ENCODE measurements around the gene MIGA1.
A peak's percentile ranks its signal among the peaks of the same experiment; 100 is the strongest.
"Not testable (repeated sequence)": the region's sequence is repeated elsewhere in the genome, so short reads cannot be mapped to it uniquely, and the experiment has no call there.

Gene MIGA1, protein sequence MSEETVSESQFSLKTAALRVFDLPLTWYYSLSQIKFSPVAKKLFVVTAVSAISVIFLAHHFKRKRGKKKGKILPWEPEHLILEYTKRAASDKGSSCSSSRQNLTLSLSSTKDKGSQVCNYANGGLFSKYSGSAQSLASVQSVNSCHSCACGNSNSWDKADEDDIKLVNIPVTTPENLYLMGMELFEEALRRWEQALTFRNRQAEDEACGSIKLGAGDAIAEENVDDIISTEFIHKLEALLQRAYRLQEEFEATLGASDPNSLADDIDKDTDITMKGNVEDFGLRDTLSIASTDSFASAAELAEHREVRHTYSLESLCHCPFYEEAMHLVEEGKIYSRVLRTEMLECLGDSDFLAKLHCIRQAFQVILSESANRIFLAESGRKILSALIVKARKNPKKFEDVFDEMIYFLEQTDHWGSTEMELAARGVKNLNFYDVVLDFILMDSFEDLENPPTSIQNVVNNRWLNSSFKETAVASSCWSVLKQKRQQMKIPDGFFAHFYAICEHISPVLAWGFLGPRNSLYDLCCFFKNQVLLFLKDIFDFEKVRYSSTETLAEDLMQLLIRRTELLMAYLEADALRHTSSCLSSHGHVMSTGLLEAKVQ

DNA sequence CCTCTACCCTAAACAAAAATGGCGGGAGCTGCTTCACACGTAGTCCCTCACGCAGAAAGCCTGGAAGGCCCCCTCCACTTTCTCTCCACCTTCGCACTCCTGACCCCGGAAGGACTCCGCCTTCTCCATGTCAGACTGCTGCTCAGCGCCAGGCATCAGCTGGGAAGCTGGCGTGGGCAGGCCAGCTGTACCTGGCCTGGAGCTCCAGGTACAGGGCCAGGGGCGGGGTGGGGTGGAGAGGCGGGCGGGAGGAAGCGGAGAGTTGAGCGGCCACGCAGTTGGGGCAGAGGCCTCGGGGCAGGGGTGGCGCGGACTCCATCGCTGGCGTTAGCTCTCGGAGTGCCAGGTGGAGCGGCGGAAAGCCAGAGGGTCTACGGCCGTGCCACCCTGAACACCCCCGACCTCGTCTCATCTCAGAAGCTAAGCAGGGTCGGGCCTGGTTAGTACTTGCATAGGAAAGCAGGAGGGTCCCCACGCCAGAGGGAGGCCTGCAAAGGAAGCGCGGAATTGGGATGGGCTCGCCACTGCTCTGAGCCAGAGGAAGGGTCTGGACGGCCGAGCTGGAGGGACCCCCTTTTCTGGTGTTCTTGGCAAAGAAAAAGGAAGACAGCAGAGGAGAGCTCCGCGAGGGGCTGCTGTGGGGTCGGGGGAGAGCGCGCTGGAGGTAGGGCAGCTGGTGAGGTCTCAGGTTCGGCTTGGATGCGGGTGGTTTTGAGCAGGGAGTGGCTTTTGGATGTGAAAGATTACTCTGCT is at the start of gene MIGA1:
Gene MIGA1, plus strand, starts transcription at position 121 of the 753 bp plus-strand sequence. CDS start 3,604 bp downstream, outside the sequence.
- DNase-seq = peak; percentile 92
- in situ Hi-C loops (cut with MboI; ENCODE audit: low pct_unique_long_range_greater_than_20kb, low sequenced_read_pairs) = no loop called here

DNA sequence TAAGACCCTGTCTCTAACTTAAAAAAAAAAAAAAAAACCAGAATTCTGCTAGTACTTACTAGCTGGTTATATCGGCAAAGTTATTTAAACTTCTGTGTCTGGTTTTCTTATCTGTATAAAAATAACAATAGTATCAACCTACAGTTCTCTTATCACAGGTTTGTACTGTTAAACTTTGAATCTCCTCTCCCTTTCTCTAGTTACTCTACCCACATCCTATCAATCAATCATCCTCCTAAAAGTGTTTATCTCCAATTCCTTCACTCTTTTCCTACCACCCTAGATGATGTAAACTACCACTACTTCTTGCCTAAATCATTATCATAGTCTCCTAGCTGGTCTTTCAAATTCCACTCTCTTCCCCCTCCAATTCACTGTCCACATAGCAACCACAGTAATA is 47.4 kb upstream of the MIGA1 start:
- no peak for DNase-seq

DNA sequence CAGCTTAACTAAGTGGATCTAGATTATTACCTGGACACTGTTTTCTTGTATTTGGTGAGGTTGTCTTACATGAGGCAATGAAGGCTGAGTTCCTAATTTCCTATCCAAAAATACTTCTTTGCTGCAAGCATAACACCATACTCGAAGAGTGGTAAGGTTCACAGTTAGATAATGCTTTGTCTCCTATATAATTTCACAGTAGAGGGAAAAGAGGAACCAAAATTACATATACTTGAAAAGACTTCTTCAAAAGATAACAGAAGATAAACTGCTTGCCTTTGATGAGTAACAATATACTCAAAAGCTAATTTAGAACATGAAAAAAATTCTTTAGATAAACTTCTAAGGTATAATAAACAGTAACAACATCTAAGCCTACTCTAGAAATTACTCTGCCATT is 40.2 kb upstream of the MIGA1 start:
- in situ Hi-C loops (cut with MboI; ENCODE audit: low pct_unique_long_range_greater_than_20kb, low sequenced_read_pairs) = no loop called here
- peak; percentile 51 for DNase-seq

More for the DNA sequence above, 47.4 kb upstream of the MIGA1 start:
- in situ Hi-C loops (cut with MboI; ENCODE audit: low pct_unique_long_range_greater_than_20kb, low sequenced_read_pairs) = no loop called here

DNA sequence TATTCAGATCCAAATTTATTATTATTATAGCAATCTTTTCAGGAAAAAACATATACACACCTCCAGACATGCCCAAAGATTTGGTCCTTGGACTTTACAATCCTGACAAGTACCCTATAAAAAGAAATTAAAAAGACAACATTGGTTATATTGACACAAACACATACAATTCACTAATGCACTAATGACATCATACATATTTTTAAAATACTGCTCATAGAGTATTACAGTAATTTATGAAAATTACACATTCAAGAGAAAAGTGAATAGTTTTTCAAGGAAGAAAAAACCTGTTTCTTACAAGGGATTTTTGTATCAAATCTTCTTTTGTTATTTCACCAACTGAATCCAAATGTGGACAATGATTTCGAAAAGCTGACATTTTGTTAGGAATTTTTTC is 38.1 kb upstream of the MIGA1 start:
- in situ Hi-C loops (cut with MboI; ENCODE audit: low pct_unique_long_range_greater_than_20kb, low sequenced_read_pairs) = no loop called here
- no peak for DNase-seq

DNA sequence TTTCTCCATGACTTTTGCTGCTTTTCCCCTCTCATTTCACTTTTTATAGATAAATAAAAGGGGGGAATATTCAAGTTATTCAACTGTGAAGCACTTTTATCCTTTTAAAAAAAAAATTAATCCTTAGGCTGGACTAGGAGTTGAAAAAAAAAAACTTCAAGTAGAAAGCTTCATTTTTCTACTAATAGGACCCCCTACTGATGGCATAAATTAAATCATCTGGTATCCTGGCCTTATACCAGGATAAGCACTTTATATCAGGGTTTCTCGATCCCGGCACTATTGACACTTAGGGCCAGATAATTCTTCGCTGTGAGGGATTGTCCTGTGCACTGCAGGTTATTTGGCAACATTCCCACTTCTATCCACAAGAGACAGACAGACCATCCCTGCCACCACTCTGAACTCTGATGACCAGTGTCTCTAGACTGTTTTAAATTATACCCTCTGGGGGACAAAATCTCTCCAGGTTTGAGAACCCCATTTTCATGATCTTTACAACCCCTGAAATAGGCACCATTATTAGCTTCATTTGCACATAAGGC is 37.4 kb upstream of the MIGA1 start:
- DNase-seq = no peak
- in situ Hi-C loops (cut with MboI; ENCODE audit: low pct_unique_long_range_greater_than_20kb, low sequenced_read_pairs) = no loop called here

DNA sequence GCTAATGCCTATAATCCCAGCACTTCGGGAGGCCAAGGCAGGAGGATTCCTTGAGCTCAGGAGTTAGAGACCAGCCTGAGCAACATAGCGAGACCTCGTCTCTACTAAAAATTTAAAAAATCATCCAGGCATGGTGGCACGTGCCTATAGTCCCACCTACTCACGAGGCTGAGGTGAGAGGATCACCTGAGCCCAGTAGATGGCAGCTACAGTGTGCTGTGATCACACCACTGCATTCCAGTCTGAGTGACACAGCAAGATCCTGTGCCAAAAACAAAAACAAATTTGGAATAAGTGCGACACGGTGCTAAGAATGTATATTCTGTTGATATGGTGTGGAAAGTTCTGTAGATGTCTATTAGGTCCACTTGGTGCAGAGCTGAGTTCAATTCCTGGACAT is 34.9 kb upstream of the MIGA1 start:
- DNase-seq = no peak
- in situ Hi-C loops (cut with MboI; ENCODE audit: low pct_unique_long_range_greater_than_20kb, low sequenced_read_pairs) = no loop called here

DNA sequence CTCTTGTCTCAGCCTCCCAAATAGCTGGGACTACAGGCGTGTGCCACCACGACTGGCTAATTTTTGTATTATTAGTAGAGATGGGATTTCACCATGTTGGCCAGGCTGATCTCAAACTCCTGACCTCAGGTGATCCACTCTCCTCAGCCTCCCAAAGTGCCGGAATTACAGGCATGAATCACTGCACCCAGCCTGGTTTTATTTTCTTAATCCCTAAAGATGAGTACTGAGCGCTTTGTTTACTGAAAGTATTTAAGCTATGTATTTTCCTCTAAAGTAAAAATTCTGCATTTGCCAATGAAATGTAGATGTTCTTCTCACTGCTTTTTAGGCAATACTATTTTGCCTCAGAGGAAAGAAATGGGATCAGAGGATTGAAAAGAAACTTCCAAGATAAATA is 30.0 kb upstream of the MIGA1 start:
- in situ Hi-C loops (cut with MboI; ENCODE audit: low pct_unique_long_range_greater_than_20kb, low sequenced_read_pairs); DNase-seq: not testable (repeated sequence)

DNA sequence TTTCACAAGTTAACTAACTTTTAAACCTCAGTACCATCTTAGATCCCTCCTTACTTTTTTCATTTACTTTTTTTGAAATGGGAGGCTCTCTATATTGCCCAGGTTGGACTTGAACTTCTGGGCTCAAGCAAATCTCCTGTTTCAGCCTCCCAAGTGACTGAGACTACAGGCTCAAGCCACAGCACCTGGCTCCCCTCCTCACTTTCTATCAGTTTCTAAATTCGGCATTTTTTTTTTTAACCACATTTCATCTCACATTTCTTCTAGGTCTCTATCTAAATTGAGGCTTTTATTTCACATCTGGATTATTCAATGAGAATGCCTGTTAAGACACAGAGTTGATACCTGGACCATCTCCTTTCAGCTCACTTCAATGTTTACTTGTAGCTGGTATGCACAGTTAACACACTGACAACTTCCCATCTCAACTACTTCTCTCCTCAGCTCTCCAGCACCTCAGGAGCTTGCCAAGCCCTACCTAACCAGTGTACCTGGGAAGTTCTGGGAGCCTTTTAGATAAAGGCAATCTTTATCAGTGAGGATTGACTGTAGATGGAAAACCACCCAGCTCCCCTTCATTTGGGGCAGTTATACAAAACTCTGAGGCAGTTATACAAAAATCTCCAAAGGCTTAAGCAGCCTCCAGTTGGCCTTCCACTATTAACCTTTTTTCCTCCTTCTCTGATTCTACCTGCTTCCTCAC is 23.2 kb upstream of the MIGA1 start:
- DNase-seq = no peak
- in situ Hi-C loops (cut with MboI; ENCODE audit: low pct_unique_long_range_greater_than_20kb, low sequenced_read_pairs) = no loop called here

DNA sequence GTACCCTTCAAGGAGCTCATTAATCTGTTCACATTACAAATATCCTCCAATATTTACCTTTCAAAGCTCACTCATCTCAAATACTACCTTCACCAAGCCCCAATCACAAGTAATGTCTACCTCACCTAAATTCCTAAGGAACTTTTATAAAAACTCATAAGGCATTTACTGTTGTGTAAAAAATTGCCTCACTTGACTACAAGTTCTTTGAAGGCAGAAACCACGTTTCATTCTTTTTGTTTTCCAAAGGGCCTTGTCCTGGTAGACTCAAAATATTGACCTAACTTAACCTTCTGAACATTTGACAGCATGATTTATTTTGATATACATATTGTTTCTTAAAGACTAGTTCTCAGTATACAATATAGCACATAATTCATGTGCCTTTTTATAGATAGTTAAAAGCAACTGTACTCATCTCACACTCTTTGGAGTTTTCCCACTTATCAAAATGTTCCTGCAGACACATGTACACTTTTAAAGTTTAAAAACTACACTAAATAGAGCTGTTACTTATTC is 22.3 kb upstream of the MIGA1 start:
- DNase-seq = no peak
- in situ Hi-C loops (cut with MboI; ENCODE audit: low pct_unique_long_range_greater_than_20kb, low sequenced_read_pairs) = no loop called here

DNA sequence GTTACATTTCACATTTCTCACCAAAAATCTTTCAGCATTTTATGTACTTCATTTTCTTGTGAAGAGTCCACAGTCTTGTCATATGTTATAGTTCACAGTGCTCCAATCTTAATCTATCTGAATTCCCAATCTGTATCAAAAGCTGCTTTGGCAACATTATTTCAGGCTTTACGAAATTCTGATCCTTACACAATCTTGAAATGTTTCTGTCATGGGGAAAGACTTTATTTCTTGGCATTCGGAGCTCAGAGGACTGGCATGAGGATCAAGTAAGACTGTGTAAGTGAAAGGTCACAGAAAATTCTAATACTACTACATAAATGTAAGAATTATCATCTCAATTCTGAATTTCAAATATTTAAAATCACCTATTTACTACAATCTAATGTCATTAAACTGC is 21.8 kb upstream of the MIGA1 start:
- no peak for DNase-seq
- in situ Hi-C loops (cut with MboI; ENCODE audit: low pct_unique_long_range_greater_than_20kb, low sequenced_read_pairs) = no loop called here

DNA sequence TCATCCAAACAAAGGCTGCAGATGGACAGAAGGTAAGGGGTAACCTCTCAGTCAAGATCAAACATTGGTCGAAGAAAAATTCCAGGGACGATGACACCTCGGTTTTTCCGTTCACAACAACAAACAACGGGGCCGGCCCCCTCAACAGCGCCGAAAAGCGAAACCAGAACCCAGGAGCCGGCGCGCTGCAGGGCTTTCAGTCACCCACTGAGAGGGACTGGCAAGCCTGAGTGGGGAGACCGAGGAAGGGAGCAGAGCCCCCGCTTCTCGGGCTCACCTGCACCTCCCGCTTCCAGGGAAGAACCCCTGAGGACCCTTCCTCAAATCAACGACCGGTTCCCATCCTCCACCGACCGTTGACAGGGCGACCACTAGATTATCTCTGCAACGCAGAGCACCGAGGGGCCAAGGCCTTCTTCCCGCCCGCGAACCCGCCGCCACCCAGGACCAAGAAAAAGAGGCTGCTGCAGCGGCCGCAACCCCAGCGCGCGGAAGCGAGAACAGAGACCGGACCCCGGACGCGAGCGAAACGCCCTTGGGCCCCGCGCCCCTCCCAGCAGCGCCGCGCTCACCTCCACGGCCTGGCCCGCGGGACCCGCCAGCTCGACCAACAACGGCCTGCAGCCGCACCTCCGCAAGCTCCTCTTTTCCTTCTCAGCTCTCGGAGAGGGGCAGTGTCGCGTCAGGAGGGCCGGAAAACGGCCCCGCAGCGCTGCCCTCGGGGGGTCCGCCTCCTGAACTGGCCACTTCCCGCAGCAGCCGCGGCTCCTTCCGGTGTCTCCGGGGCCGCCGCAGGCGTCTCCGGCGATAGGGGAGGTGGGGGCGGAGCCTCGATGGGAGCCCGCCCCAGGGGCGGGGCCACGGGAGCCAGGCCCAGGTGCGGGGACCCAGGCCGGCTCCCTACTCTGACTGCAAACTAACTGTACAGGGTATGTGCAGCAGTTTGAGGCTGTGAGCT is 20.1 kb upstream of the MIGA1 start, which contains the start of gene USP33:
Gene USP33, minus strand, starts transcription at position 782 of the 958 bp plus-strand sequence. CDS start 18,155 bp downstream, outside the sequence.
- in situ Hi-C loops (cut with MboI; ENCODE audit: low pct_unique_long_range_greater_than_20kb, low sequenced_read_pairs) = no loop called here

DNA sequence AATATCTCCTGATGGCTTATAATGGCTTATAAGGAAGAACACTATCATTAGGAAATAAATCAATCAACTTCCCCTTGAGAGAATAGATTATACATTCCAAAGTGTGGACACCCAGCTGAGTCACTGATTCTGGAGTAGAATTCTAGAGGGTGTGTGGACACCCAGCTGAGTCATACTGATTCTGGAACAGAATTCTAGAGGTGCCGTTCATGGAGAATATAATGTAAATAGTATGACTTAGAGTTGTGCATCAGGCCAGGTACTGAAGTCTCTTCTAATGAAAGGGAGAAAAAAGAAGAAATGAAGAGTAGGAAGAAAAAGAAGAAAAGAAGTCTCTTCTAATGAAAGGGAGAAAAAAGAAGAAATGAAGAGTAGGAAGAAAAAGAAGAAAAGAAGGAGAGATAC is 17.4 kb upstream of the MIGA1 start:
- DNase-seq = no peak
- in situ Hi-C loops (cut with MboI; ENCODE audit: low pct_unique_long_range_greater_than_20kb, low sequenced_read_pairs) = no loop called here

More for the DNA sequence above, 20.1 kb upstream of the MIGA1 start, which contains the start of gene USP33:
- DNase-seq = peak; percentile 90

DNA sequence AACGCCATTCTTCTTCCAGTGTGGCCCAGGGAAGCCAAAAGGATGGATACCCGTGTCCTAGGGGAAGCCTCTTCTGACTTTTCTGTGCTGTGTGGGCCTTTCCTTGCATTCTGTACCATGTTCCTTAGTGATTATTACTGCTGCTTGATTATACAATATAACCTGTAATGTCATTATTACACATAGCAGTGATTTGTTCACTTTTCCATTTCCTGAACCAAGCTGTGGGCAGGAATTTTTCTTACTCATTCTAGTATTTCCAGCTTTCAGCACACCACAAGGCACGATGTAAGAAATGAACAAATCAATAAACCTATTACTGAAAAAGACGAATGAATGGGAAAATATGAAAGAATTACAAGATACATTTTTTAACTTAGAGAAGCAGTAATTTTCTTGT is 11.4 kb upstream of the MIGA1 start:
- no peak for DNase-seq
- in situ Hi-C loops (cut with MboI; ENCODE audit: low pct_unique_long_range_greater_than_20kb, low sequenced_read_pairs) = no loop called here

DNA sequence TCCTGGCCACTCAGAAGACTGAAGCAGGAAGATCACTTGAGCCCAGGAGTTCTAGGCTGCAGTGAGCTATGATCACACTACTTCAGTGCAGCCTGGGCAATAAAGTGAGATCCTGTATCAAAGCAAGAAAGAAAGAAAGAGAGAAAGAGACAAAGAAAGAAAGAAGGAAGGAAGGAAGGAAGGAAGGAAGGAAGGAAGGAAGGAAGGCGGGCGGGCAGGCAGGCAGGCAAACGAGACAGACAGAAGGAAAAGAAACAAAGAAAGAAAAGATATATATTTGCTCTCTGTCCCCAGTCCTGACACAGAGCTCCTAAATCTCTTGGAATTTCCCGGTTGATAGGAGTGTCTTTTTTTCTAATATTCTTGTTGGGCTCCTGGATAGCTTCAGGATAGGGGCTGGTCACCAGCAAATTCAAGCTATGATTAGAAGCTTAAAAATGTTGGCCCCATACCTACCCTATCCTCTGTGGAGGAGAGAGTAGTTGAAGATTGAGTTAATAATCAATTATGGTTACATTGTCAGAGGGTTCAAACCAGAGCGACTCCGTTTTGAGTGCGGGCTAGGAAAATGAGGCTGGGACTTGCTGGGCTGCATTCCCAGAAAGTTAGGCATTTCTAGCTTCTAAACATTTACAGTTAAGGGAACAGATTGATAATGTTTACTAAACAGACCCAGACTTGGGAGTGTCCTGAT is 3.3 kb upstream of the MIGA1 start:
- DNase-seq = no peak
- in situ Hi-C loops (cut with MboI; ENCODE audit: low pct_unique_long_range_greater_than_20kb, low sequenced_read_pairs) = no loop called here

DNA sequence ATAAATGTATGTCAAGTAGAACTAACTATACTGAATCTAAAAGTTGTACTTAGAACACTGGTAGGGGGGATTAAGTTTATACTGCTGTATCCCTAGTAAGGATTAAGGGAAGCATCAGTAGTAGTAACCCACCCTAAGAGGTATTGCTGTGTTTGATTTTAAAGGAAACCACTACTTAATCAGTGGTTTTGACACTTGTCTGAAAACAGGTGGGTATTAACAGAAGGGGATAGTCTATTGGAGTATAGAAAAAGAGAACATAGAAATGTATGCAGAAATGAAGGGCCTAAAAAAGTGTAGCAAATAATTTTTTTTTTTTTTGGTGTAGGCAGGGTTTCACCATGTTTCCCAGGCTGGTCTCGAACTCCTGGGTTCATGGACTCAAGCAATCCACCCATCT is 2.2 kb downstream of the MIGA1 start:
- in situ Hi-C loops (cut with MboI; ENCODE audit: low pct_unique_long_range_greater_than_20kb, low sequenced_read_pairs) = no loop called here
- DNase-seq = no peak

DNA sequence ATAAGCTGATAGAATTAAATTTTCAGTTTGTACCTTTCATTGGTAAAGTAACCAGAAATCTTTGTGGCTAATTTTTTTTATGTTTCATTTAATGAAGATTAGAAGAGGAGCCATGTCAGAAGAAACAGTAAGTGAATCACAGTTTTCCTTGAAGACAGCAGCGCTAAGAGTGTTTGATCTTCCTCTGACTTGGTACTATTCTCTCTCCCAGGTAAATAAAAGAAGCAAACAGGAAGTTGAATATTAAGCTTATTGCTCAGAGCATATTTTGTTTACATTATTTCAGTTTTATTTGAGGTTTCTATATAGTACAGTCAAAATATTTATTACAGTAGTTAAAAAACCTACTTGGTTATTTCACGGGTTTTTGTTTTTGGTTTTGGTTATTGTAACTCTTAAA is 3.7 kb downstream of the MIGA1 start:
- no peak for DNase-seq
- in situ Hi-C loops (cut with MboI; ENCODE audit: low pct_unique_long_range_greater_than_20kb, low sequenced_read_pairs) = no loop called here

DNA sequence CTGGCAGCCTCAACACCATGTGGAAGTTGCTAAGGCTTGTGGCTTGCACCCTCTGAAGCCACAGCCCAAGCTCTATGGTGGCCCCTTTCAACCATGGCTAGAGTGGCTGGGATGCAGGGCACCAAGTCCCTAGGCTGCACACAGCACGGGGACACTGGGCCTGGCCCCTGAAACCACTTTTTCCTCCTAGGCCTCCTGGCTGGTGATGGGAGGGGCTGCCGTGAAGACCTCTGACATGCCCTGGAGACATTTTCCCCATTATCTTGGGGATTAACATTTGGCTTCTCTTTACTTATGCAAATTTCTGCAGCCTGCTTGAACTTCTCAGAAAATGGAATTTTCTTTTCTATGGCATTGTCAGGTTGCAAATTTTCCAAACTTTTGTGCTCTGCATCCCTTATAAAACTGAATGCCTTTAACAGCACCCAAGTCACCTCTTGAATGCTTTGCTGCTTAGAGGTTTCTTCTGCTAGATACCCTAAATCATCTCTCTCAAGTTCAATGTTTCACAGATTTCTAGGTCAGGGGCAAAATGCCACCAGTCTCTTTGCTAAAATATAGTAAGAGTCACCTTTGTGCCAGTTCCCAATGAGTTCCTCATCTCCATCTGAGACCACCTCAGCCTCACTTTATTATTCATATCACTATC is 6.8 kb downstream of the MIGA1 start:
- in situ Hi-C loops (cut with MboI; ENCODE audit: low pct_unique_long_range_greater_than_20kb, low sequenced_read_pairs); DNase-seq: not testable (repeated sequence)
